NCI-H1092 (cell line): Measurements from ENCODE around the gene ACSBG1.
"Not testable (repeated sequence)": the region's sequence is repeated elsewhere in the genome, so short reads cannot be mapped to it uniquely, and the experiment has no call there.

Experiments
- DNase-seq: peaks from one replicate; lab custom pipeline; 2025; lab: John Stamatoyannopoulos, UW

The ACSBG1 gene

DNA sequence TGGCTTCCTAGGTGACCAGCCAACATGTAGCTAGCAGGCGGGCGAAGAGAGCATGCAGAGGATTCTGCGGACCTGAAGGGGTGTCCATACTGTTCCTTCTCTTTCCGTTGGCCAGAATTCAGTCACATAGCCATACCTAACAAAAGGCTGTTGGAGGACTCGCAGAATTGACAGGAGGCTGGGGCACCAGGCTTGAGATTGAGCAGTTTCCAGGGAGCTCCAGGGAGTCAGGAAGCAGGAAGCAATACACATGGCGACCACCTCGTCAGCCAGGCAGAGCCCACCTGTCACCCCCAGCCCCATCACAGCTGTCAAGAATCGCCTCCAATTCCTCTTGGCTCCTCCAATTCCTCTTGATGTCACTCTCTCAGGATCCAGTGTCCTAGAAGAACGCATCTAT is 16.8 kb upstream of the ACSBG1 start:
- DNase-seq: no peak

DNA sequence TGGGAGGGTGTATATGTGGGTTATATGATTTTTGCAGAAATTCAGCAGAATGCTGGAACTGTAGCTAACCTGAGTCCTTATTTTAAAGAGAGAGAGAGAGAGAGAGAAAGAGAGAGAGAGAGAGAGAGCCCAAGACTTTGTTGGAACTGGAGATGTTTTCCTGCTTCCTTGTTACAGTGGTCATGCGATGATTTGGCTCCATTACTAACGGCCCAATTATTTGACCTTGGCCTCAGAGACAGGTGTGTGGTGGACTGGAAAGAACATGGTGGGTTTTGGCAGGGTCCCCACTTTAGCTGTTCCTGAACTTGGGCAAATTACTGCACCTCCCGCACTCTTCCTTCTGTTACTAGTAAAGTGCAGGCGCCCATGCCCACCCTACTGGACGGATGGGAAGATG is 14.8 kb upstream of the ACSBG1 start:
- DNase-seq: no peak

DNA sequence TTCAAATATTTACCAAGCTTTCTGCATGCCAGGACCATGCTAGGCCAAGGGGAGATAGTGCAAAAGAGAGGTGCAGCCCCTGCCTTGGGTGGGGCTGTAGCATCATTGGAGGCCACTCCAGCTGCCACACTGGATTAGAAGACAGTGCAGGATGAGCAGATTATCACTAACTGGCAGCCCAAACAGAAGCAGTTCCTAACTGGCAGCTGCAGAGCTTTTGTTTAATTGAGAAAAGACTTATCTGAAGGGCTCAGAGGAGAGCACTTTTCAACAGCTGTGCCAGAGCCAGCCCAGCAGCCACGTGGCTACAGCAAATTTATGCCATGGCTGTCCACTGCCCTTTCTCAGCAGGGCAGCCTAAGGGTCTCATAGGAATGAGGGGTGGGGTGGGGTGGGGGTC is 13.5 kb upstream of the ACSBG1 start:
- no peak for DNase-seq

DNA sequence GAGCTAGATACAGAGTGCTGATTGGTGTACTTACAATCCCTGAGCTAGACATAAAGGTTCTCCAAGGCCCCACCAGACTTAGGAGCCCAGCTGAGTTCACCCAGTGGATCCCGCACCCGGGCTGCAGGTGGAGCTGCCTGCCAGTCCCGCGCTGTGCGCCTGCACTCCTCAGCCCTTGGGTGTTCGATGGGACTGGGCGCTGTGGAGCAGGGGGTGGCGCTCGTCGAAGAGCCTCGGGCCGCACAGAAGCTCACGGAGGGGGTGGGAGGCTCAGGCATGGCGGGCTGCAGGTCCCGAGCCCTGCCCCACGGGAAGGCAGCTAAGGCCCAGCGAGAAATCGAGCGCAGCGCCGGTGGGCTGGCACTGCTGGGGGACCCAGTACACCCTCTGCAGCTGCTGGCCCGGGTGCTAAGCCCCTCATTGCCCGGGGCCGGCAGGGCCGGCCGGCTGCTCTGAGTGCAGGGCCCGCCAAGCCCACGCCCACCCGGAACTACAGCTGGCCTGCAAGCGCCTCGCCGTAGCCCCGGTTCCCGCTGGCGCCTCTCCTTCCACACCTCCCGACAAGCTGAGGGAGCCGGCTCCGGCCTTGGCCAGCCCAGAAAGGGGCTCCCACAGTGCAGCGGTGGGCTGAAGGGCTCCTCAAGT is 11.7 kb upstream of the ACSBG1 start:
- DNase-seq: not testable (repeated sequence)

DNA sequence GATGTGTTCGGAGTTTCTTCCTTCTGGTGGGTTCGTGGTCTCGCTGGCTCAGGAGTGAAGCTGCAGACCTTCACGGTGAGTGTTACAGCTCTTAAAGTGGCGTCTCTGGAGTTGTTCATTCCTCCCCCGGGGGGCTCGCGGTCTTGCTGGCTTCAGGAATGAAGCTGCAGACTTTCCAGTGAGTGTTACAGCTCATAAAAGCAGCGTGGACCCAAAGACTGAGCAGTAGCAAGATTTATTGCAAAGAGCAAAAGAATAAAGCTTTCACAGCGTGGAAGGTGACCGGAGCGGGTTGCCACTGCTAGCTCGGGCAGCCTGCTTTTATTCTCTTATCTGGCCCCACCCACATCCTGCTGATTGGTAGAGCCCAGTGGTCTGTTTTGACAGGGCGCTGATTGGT is 11.0 kb upstream of the ACSBG1 start:
- not testable (repeated sequence) for DNase-seq

DNA sequence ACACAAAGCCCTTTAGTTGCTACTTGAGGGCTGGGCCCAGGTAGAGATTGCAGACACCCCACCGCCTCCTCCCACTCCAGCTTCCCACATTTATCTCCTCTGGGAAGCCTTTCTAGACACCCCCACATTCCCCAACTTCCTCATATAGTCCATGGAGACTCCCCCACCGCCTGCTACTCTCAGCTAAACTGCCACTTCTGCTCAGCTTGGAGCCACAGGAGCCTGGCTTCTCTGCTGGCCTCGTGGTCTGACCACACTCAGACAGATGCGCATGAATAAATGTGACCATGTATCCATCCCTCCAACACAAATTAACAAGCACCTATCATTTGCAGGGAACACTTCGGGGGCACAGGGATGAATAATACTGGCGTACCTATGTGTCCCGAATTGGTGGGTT is 10.5 kb upstream of the ACSBG1 start:
- no peak for DNase-seq

DNA sequence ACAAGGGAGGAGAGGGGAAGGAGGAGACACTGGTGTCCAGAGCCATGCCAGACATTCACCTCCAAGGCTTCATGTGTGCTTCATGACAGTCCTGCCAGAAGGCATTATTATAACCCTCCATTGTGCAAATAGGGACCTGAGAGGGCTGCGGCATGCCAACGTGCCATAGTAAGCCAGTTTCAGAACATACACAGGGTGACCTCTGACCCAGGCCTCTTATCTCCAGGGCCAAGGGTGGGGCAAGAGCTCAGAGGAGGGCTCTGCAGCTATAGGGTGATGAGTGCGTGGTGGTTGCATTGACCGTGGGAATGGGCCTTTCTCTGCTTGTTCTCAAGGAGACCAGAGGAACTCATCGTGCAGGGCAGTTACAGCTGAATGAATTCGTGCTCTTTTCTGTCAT is 9.7 kb upstream of the ACSBG1 start:
- no peak for DNase-seq

DNA sequence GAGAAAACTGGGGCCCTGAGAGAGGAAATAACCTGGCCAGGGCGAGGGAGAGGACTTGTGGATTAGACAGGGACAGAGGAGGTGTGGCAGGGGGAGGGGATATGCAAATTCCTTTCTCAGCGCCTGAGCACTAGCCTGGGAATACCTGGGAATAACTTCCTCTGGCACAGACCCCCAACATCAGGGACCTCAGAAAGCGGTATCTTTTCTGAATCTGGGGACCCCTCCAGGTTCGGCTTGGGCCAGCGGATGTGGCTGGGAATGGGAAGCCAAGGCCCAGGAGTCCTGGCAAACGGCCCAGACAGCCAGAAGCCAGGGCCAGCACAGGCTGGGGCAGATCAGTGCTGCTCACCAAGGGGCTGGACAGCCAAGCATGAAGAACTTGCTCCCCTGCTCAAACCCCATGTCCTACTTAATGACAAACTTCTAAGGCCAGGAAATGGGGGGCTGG is 9.2 kb upstream of the ACSBG1 start:
- DNase-seq: no peak

DNA sequence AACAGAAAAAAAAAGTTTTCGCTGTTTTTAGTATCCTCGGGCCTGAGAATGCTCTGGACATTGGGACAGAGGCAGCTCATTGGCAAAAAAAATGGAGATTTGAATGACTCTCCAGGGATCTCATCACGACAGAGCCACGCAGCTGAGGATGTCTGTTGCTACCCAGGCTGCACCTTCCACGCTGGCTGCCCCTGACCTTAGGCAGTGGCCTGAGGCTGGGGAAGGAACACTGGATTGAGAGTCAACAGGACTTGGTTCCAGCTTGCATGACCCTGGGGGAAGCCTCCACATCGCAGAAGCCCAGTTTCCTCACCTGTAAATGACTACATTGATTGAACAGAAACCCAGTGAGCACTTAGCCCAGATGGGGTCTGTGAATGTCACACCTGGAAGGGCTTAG is 8.7 kb upstream of the ACSBG1 start:
- no peak for DNase-seq

DNA sequence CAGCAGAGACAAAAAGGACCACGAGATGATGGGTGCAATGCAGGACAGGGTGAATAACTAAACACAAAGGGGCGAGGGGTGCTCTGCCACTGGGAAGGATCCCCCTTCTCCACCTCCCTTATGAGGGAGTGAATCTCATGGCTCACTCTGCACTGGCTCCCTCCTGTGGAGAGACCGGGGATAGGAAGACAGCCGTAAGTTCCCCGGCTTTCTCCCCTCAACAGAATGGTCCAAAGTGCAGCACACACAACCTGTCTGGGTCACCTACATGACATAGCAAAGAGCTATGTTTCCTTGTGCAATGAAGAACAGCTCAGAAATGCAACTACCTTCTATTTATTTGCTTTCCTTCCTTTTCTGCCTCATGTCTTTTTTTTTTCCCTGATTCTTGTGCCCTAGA is 7.8 kb upstream of the ACSBG1 start:
- DNase-seq: no peak

DNA sequence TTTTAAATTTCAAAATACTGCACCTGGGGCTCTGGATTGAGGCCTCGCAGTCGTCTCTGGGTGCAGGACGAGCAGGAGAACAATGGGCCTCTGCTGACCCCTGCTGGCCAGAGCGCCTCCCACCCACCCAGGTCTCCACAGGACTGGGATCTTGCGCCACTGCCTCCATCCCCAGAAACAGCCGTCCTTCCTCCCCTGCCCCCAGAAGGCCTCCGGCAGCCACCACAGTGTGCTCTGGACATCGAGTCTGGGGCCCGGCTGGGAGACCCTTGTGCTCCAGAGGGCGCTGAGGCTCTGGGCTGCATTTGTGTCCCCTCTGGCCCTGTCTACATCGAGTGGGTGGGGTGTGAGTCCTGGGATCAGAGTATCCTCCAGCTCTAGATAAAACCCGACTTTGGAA is 6.7 kb upstream of the ACSBG1 start:
- DNase-seq: peak; percentile 40

DNA sequence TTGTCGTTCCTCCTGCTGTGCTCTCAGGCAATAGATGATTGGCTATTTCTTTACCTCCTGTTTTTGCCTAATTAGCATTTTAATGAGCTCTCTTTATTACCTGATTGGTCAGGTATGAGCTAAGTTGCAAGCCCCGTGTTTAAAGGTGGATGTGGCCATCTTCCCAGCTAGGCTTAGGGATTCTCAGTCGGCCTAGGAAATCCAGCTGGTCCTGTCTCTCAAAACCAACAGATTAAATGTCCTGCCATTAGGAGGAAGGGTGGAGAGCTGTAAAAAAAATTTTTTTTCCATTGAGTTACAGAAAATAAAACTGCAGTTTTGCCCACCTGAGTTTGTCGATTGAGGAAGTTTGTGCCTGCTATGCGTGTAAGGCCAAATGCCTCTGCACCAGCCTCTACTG is 5.4 kb upstream of the ACSBG1 start:
- DNase-seq: no peak

DNA sequence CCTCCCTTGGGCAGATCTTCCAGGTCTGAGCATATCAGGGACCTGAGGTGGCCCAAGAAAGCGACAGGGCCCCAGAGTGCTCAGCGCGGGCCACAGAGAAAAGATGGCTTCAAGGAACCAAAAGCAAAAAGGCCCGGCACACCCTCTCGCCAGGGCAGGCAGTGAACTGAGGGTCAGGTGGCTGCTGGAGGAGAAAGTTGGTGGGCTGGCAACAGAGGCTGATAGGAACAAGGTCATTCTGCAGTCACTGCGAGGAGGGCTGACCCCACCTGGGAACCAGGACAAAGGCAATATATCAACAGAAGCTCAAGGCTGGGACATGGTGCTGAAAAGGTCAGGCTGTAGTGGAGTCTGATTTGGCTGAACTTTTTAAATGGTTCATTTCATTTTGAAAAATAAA is 2.8 kb upstream of the ACSBG1 start:
- no peak for DNase-seq

DNA sequence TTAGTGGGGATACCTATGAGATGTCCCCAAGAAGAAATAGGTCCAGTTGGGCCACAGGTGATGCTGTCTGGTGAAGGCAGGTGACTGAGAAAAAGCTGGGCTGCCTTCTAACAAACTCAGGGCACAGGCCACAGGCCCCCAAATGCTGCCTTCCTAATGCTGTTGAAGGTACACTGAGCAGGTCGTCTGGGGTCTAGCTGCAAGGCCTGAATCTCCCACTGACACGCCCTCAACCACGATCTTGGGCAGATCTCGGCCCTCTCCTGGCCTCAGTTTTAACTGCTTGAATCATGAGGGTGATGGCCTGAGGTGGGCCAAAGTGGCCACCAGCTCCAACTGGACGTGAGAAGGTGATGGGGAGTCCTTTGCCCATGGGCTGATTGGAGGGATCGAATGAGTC is 2.1 kb upstream of the ACSBG1 start:
- no peak for DNase-seq

DNA sequence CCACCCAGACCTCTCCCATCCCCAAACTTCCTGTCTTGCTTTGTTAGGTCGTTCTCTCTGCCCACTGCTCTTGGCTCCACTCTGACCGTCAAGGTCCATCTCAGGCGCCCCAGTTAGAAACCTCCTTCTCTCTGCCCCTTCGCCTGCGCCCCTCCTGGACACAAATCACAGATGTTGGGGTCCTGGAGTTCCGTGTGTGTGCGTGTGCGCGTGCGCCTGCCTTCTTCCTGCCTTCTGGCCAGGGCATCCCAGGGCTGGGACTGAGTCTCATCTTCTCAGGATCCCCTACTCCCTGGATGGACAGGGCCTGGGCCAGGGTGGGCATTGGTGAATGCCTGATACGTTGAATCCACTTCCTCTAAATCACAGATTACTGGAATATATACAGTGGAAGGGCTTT is 869 bp downstream of the ACSBG1 start:
- DNase-seq: no peak

DNA sequence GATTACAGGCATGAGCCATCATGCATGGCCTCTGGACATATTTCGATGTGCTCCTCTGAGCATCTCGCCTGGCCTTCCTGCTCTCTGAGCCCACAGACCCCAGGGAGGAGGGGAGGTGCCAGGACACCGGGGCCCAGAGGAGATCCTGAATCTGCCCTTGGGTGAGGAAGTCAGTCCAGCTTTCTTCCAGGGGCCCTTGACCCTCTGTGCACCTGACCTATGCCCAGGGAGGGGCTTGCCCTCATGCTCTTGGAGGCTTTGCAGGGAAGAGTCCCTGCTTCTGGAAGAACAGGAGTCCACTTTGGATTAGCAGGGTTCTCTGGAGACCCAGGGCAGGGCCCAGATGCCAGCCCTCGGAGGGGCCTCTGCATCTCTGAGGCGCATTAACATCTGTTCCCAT is 1.4 kb downstream of the ACSBG1 start:
- DNase-seq: no peak

DNA sequence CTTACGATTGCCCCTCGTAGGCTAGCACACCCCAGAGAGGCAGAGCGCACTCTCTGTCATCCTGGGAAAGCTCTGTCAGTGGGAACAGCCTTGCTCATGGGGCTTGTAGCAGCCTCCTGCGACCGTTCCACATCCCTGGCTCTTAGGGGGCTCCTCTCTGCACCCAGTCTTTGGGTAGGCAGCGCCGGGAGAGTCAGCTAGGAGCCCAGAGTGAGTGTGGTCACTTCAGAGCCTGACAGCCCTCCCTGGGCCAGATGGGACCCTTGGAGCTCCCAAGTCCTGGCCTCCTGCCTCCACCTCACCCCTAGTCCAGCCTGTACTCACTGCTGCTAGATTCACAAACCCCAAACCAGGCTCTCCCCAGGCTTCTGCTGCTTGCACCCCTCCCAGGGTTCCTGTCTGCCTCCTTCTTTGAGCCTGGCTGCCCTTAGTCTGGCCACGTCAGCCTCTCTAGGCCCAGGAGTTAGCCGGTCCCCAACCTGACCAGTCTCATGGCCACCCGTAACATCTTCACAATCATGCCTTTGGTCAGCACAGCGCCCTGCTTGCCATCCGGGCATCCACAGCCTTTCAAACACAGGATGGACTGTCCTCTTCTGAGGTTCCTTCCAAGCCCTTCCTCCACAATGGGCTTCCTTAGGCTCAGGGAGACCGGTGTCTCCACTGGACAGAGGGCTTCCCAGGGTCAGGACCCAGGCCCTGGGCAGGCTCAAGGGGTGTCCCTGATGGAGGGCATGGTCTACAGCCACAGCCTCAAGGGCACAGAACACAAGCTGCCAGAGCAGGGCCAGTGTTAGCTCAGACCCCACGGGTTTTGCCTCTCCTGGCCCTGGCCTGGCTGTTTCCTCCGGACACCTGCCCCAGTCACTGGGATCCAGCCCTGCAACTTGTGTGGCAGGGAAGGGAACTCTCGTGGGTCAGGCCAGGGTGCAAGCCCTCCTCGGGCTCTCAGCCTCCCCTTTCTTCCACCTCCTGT is 4.6 kb downstream of the ACSBG1 start:
- DNase-seq: no peak

DNA sequence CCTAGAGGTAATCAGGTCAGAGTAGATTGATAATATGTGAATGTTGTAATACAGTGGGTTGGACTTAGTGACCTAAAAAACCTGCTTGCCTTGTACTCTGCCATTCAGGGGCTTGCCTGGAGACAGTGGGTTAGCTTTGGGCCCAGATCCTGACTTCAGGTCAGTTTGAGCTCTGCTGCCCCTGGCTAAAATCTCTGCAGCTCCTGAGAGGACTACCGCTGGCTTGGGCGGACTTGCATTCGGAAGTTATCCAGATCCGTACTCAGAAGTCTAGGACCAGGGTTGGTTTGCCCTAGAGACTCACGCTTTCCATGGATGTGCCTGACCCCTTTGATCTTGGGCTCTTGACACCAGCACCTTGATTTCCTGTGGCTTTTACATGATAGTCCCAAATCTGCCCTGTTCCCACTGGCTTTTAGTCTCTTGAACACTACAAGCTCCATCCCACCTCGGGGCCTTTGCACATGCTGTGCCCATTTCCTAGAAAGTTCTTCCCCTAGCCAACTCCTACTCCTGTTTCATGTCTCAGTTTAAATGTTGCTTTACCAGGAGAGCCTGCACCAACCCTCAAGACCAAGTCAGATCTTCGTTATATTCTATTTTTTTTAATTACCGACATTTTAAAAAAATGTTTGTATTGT is 5.9 kb downstream of the ACSBG1 start:
- DNase-seq: no peak

DNA sequence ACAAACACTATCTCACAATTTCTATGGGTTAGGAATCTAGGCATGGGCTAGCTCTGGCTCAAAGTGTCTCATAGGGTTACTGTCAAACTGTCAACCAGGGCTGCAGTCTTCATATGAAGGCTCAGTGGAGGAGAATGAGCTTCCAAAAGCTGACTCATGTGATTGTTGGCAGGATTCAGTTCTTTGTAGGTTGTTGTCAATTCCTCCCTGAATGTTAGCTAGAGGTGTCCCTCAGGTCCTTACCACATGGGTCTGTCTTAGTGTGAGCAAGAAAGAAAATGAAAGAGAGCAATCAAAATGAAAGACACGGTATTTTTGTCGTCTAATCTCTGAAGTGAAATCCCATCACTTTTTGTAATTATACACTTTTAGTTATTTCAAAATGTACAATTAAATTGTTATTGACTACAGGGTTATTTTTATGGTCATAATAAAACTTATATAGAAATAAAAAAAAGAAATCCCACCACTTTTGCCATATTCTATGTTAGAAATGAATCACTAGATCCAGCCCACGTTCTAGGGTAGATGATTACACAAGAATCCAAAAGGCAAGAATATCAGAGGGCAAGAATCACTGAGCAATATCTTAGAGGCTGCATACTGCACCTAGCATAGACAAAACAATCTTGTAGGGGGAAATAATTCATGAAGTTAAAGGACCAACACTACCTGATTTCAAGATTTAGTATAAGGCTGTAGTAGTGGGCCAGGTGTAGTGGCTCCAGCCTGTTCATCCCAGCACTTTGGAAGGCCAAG is 8.4 kb downstream of the ACSBG1 start:
- no peak for DNase-seq

DNA sequence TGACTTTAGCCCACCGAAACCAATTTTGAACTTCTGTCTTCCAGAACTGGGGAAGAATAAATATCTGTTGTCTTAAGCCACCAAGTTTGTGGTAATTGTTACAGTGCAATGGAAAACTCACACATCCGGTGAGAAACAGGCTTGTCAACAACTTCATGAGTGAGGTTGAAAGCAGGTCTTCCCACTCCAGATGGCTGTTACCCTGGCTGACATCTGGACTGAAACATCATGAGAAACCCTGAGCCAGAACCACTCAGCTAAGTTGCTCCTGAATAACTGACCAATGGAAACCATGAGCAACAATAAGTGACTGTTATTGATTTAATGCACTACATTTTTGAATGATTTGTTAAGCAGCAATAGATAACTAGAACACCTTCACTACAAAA is 10.3 kb downstream of the ACSBG1 start:
- no peak for DNase-seq

DNA sequence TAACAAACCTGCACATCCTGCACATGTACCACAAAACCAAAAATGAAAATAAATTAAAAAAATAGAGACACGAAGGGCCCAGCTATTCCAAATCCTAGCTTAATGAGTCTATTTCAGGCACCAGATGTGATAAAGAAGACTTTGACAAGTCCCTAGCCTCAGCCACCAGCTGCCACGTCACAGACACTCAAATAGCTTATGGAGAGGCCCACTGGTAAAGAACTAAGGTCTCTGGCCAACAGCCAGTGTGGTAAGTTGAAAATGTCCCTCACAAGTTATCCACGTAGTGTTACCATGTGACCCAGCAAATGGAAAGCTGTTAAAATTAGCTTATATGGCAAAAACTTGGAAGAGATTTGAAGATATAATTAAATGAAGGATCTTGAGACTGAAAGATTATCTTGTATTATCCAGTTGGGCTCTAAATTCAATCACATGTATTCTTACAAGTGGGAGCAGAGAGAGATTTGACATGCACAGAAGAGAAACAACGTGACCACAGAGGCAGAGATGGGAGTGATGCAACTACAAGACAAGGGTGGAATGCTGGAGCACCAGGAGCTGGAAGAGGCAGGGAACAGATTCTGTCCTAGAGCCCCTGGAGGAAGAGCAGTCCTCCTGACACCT is 10.9 kb downstream of the ACSBG1 start:
- DNase-seq: no peak
